AG04449 (cell line): ENCODE measurements around the gene SLC35B4.

Experiments
- CTCF ChIA-PET: fragments of 350-600 bp; formaldehyde crosslinking; extraction: SDS; loops from one replicate; lab custom pipeline; 2021; ENCODE audit warnings: antibody characterized with exemption; lab: Yijun Ruan, JAX
- POLR2A ChIA-PET: fragments of 400-600, 350-600 bp; formaldehyde crosslinking; extraction: SDS; loops from one replicate; lab custom pipeline; 2020; ENCODE audit warnings: antibody characterized with exemption, inconsistent platforms; lab: Yijun Ruan, JAX
- DNase-seq: peaks from one replicate; pipeline ENCODE4 v3.0.0-alpha.2; 2010; ENCODE audit warnings: low read depth, low spot score
- H3K4me3 ChIP-seq: 2 replicates; pipeline ENCODE4 v1.5.1; 2011; ENCODE audit warnings: low read depth, mild to moderate bottlenecking, control low read depth, low read length
- CTCF ChIP-seq: IDR thresholded peaks from one replicate; pipeline ENCODE4 v1.5.1; 2011; ENCODE audit warnings: mild to moderate bottlenecking, moderate library complexity, low read length, control low read depth, inconsistent platforms; ENCODE audit not compliant: insufficient read depth; ENCODE audit errors: missing control alignments

The SLC35B4 gene

GRCh38 chr7:134317434-134317833 is 704 bp upstream of the SLC35B4 start:
- no peak for DNase-seq
- no peak for TF ChIP-seq CTCF
- ChIA-PET POLR2A (interaction anchor here (0.6 to 0.9 kb wide), 2 partner anchors 29 to 38 kb away, joined by 3 read pairs; no protein-coding TSS in a partner anchor), CTCF (interaction anchor here (1.2 to 3.4 kb wide), 4 partner anchors 9 to 197 kb away, joined by 3 to 13 read pairs (median 6); no protein-coding TSS in a partner anchor)
- H3K4me3 ChIP-seq, result no peak overlapping the region

DNA sequence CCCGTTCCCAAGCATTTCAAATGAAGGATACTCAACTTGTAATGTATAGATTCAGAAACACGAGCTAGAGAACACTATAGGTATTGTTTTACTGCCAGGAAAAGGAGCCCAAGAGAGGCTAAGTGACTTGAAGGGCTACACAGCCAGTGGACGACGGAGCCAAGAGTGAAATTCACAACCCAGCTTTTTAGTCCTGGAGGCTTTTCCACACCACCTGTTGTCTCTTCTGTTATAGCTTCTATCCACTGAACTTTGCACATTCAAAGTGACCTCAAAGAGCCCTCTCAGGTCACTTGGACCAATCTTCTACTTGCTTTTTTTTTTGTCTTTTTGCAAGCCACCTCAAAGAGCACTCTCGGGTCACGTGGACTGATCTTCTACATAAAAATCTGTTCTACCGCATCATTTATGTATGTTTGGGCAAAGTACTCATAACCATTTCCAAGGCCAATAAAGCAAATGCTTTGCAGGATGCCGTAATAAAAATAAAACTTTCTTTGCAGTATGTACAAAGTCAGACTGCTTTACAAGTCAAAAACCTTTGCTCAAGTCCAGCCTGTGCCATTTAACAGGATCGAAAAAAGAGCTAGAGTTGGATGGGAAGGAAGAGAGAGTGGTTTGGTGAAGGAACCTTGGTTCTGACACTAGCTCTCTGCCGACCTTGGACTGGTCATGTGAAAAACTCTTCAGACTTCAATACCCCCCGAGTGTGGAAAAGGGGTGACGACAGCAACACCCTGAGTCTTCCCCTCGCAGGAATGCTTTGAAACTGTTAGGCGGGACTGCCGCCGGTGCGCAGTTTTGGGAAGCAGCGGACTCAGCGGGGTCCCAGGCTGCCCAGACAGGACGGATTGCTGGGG is 821 bp downstream of the SLC35B4 start:
- no peak for TF ChIP-seq CTCF
- H3K4me3 ChIP-seq, result peak overlapping the region; percentile 81
- ChIA-PET POLR2A (no interaction called here), CTCF (interaction anchor here (0.8 to 3.4 kb wide), 6 partner anchors 10 to 117 kb away, joined by 3 to 13 read pairs (median 4); no protein-coding TSS in a partner anchor)
- no peak for DNase-seq

DNA sequence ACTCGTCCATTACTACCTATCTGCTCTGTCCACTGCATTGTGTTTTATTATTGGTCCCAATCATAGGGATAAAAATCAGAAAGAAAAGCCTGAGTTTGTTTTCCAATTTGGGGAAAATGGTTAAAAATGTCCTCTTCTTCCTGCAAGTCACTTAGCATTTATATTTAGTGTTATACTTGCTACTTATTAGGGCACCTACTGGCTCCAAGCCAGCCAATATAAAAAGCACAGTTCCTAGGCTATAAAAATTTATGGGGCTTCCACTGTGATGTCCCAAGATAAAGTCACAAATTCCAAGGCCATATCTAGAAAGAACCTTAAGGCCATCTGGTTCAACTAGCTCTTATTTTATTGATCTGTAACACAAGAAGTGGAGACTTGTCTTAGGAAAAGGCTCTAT is 3.2 kb downstream of the SLC35B4 start:
- POLR2A ChIA-PET, result no interaction called here
- CTCF ChIA-PET, result interaction anchor here (1.0 kb wide), 1 partner anchor 8 kb away, joined by 4 read pairs; no protein-coding TSS in a partner anchor
- no peak for DNase-seq
- no peak for TF ChIP-seq CTCF
- no peak overlapping the region for H3K4me3 ChIP-seq

DNA sequence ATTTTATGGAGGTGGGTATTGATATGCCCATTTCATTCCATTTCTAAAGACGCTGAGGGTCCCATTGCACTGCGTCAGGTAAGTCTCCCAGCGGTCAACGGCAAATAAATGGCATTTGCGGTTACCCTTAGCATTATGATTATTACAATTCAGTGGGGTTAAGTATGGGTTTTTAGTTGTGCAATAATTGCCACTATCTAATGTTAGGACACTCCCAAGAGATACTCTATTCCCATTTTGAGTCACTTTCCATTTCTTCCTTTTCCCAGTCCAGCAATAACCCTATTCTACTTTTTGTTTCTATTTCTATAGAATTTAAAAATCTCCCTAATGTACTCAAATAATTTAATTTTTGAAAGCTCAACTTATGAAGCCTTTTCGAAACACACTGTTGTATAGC is 4.0 kb downstream of the SLC35B4 start:
- no peak for TF ChIP-seq CTCF
- DNase-seq, result no peak
- POLR2A ChIA-PET, result no interaction called here
- H3K4me3 ChIP-seq, result no peak overlapping the region
- CTCF ChIA-PET, result no interaction called here

DNA sequence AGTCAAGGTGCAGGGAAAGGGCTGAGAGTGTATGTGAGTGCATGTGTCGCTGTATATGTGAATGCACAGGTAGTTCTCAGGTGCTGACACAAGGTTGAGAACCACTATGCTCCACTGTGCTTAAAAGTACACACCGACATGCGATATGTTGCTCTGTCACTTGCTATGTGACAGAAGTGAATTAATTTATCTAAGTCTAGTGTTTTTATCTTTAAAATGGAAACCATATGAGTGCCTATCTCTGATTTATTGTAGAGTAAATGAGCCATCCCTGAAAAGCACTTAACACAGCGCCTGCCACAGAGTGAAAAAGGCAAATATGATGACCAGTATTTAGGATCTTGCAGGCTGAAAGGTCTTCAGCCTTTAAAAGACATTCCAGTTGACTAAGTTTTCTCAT is 4.9 kb downstream of the SLC35B4 start:
- DNase-seq, result no peak
- ChIA-PET POLR2A (no interaction called here), CTCF (no interaction called here)
- TF ChIP-seq CTCF, result no peak
- H3K4me3 ChIP-seq, result no peak overlapping the region

DNA sequence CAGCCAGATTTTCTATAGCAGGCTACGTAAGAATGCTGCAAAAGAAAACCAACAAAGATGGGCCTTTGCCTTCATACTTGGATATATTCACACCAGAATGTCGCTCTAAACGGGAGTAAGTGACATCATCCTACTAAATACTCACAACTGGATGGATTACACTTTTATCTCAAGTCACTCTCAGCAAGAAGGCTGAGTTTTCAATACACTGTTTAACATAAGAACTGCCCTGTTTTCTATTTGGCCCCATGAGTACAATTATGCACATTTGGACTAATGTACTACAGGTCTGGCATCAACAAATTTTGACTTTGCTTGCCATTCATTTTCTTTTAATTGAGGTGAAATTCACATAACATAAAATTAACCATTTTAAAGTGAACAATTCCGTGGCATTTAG is 8.2 kb downstream of the SLC35B4 start:
- no peak for TF ChIP-seq CTCF
- ChIA-PET CTCF (no interaction called here), POLR2A (no interaction called here)
- no peak for DNase-seq
- H3K4me3 ChIP-seq, result no peak overlapping the region
